ENCODE measurements around the gene RANBP17. TPM values are rescaled to one million over a fixed set of nuclear protein-coding genes. Genes with fewer than 3 reads are reported as not detected.

RANBP17 gene
- total and polyA plus RNA-seq, 2 of the 4 experiments (the other 2 are of a cell fraction): 8.2 to 29.0 TPM

DNA sequence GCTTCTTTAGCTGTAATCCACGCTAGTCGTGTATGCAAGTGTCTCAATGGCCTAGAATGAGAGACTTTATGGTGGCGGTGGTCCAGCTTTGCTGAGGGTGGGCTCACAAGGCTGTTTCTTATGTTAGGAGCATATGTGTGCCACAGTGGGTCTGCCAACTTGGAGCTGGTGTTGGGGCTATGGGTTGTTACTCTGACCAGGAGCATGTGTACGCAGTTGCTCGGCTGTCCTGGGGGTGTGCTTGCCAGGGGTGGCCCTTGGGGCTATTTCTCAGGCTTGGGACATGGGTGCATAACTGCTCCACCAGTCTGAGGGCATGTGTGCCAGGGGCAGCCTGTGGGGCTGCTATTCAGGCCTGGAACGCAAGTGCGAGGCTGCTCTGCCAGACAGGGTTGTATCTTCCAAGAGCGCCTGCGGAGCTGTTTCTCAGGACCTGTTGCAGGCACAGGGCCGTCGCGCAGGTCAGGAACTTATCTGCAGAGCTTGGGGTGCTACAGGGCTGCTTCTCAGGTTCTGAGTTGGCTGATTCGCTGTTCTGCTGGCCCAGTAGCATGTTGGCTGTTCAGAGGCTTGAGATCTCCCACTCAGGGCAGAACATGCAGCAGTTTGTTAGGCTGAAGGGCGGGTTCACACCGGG is 259.3 kb downstream of the RANBP17 start:
- Histone ChIP-seq H3K79me1 (ENCODE audit: low read depth in 1 of 2, low read length in 2 of 2) (peaks cover 0 to 7% of the 10 kb centered on the region in 2 experiments; a peak in 1 of 4 replicates), H3K36me3 (ENCODE audit: control insufficient read depth, insufficient read depth, low read length) (no peaks in the 10 kb centered on the region), H3K23ac (ENCODE audit: low read depth, low read length) (no peak overlapping the region), H3K56ac (ENCODE audit: extremely low read depth, insufficient read depth, low read length) (no peak overlapping the region), H3K4me3 (ENCODE audit: insufficient read depth, low read depth, low read length) (no peak overlapping the region), H3K9ac (ENCODE audit: low read depth, low read length) (no peak overlapping the region), H2AK9ac (replicated peaks; ENCODE audit: low read depth, low read length, poor library complexity) (no peak overlapping the region), H3K4ac (ENCODE audit: low read depth, low read length) (no peak overlapping the region), H2AK5ac (ENCODE audit: low read depth, low read length) (no peak overlapping the region), H4K20me1 (ENCODE audit: insufficient read depth, low read length) (no peaks in the 10 kb centered on the region), H3K4me2 (ENCODE audit: low read depth, low read length) (no peak overlapping the region), H2BK20ac (ENCODE audit: low read depth, low read length) (no peak overlapping the region), H3K27me3 (ENCODE audit: control insufficient read depth, insufficient read depth, low read length) (no peaks in the 10 kb centered on the region), H4K8ac (ENCODE audit: low read depth in 2 of 2, low read length in 2 of 2) (no peak overlapping the region), H4K5ac (ENCODE audit: low read depth, low read length) (no peak overlapping the region), H2BK5ac (ENCODE audit: low read depth, low read length, poor library complexity, severe bottlenecking) (no peak overlapping the region), H4K91ac (ENCODE audit: insufficient read depth, low read depth, low read length) (no peak overlapping the region), H3K4me1 (ENCODE audit: control insufficient read depth, insufficient read depth, low read length) (no peaks in the 10 kb centered on the region), H3K9me3 (ENCODE audit: control insufficient read depth, insufficient read depth, low read length) (no peaks in the 10 kb centered on the region), H3K14ac (replicated peaks; ENCODE audit: low read depth, low read length) (no peak overlapping the region), H2BK120ac (ENCODE audit: low read depth, low read length) (no peak overlapping the region), H2BK15ac (ENCODE audit: low read depth, low read length) (no peak overlapping the region), H3K27ac (ENCODE audit: insufficient read depth, low read length) (no peak overlapping the region), H3K18ac (ENCODE audit: low read depth, low read length) (no peak overlapping the region), H2AFZ (replicated peaks; ENCODE audit: low read length, poor library complexity) (no peak overlapping the region), H3K9me1 (ENCODE audit: insufficient read depth, low read length) (peaks cover 6% of the 10 kb centered on the region; the same call in 1 of the 2 replicates)
- ATAC-seq (ENCODE audit: low read depth) (no peak), DNase-seq (no peak)
- 75% methylated on average over 6 of the region's 15 CpGs; no CpG with 5 or more reads in 1 of the 2 experiments for WGBS, 2 experiments (ENCODE audit: extremely low coverage in 2 of 2, insufficient read length in 1 of 2)
- in situ Hi-C loops (cut with MboI; ENCODE audit: low sequenced_read_pairs): no loop called here
- intact Hi-C loops (cut with micrococcal nuclease): no loop called here
- CTCF ChIA-PET: no interaction called here
- BruUV-seq (replicated peaks): no TSS peak
- POLR2A ChIA-PET (ENCODE audit: unreplicated experiment): no interaction called here
- dilution Hi-C loops (cut with HindIII; ENCODE audit: low sequenced_read_pairs, unreplicated experiment): no loop called here
- TF ChIP-seq, protein P1, sequence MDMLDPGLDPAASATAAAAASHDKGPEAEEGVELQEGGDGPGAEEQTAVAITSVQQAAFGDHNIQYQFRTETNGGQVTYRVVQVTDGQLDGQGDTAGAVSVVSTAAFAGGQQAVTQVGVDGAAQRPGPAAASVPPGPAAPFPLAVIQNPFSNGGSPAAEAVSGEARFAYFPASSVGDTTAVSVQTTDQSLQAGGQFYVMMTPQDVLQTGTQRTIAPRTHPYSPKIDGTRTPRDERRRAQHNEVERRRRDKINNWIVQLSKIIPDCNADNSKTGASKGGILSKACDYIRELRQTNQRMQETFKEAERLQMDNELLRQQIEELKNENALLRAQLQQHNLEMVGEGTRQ (IDR thresholded peaks at IDR 0.05; ENCODE audit: low read depth, low read length): no peak

All from IMR-90 (cell line).